HepG2 (cell line): ENCODE measurements around the gene RNASE8. TPM values are rescaled to one million over a fixed set of nuclear protein-coding genes. Genes with fewer than 3 reads are reported as not detected.

Experiments
- CENPBD1 ChIP-seq: sonication (generic); formaldehyde crosslinking; IDR thresholded peaks from 2 replicates; pipeline ENCODE4 v1.8.0; 2022; ENCODE audit warnings: missing genetic modification reagents, low read depth, mild to moderate bottlenecking, borderline replicate concordance
- FOXK1 ChIP-seq: sonication (generic); formaldehyde crosslinking; IDR thresholded peaks from 2 replicates; pipeline ENCODE4 v1.4.0; 2020; ENCODE audit warnings: low read depth, missing genetic modification reagents, borderline replicate concordance
- HIVEP1 ChIP-seq: sonication (generic); formaldehyde crosslinking; IDR thresholded peaks from 2 replicates; pipeline ENCODE4 v1.4.0; 2020; ENCODE audit warnings: mild to moderate bottlenecking, missing genetic modification reagents
- HMGXB4 ChIP-seq, 2 experiments: sonication (generic) in 1 of 2; formaldehyde crosslinking in 1 of 2; IDR thresholded peaks; 2 replicates each; pipeline versions ENCODE4 v1.4.0 to v1.6.1; 2018 to 2020; ENCODE audit warnings: missing genetic modification reagents in 2 of 2, borderline replicate concordance in 1 of 2, low read depth in 1 of 2, mild to moderate bottlenecking in 1 of 2, missing biosample characterization in 1 of 2
- IKZF5 ChIP-seq: IDR thresholded peaks from 2 replicates; pipeline ENCODE4 v1.6.1; 2018; ENCODE audit warnings: missing genetic modification reagents, mild to moderate bottlenecking, missing compliant biosample characterization
- MAFK ChIP-seq, 2 experiments: IDR thresholded peaks in 1 of 2; conservative IDR thresholded peaks in 1 of 2; 2 replicates each; pipeline ENCODE4 v1.6.1; 2011; ENCODE audit warnings: improper control_type of control experiment in 2 of 2, low read length in 2 of 2
- MAX ChIP-seq: IDR thresholded peaks from 2 replicates; pipeline ENCODE4 v1.6.1; 2012; ENCODE audit warnings: inconsistent platforms
- SALL1 ChIP-seq: sonication (generic); formaldehyde crosslinking; IDR thresholded peaks from 2 replicates; pipeline ENCODE4 v1.8.0; 2022; ENCODE audit warnings: mild to moderate bottlenecking, missing genetic modification reagents
- SALL2 ChIP-seq: sonication (generic); formaldehyde crosslinking; IDR thresholded peaks from 2 replicates; pipeline ENCODE4 v1.8.1; 2023; ENCODE audit warnings: mild to moderate bottlenecking, missing genetic modification reagents, inconsistent platforms
- SIN3A ChIP-seq: IDR thresholded peaks from 2 replicates; pipeline ENCODE4 v1.6.1; 2011; ENCODE audit warnings: low read depth, mild to moderate bottlenecking, control low read depth, low read length, borderline replicate concordance
- SSRP1 ChIP-seq: IDR thresholded peaks from 2 replicates; pipeline ENCODE4 v1.6.1; 2016; ENCODE audit warnings: control low read depth
- WIZ ChIP-seq: sonication (generic); formaldehyde crosslinking; IDR thresholded peaks from 2 replicates; pipeline ENCODE4 v1.5.1; 2020; ENCODE audit warnings: mild to moderate bottlenecking, missing genetic modification reagents
- ZBTB7A ChIP-seq: sonication (generic); formaldehyde crosslinking; IDR thresholded peaks from 2 replicates; pipeline ENCODE4 v1.8.0; 2022; ENCODE audit warnings: mild to moderate bottlenecking, missing genetic modification reagents
- ZMYM3 ChIP-seq: sonication (generic); formaldehyde crosslinking; IDR thresholded peaks from 2 replicates; pipeline ENCODE4 v1.5.1; 2020; ENCODE audit warnings: mild to moderate bottlenecking, missing genetic modification reagents
- ZNF44 ChIP-seq: sonication (generic); formaldehyde crosslinking; IDR thresholded peaks from 2 replicates; pipeline ENCODE4 v1.5.1; 2020; ENCODE audit warnings: mild to moderate bottlenecking, missing genetic modification reagents
- ZNF567 ChIP-seq: sonication (generic); formaldehyde crosslinking; IDR thresholded peaks from 2 replicates; pipeline ENCODE4 v1.8.1; 2023; ENCODE audit warnings: mild to moderate bottlenecking, missing genetic modification reagents, borderline replicate concordance
- ZNF720 ChIP-seq: sonication (generic); formaldehyde crosslinking; IDR thresholded peaks from 2 replicates; pipeline ENCODE4 v1.4.0; 2020; ENCODE audit warnings: missing genetic modification reagents
- ZNF772 ChIP-seq: sonication (generic); formaldehyde crosslinking; IDR thresholded peaks from 2 replicates; pipeline ENCODE4 v1.5.0; 2020; ENCODE audit warnings: mild to moderate bottlenecking, missing genetic modification reagents
- ZNF788 ChIP-seq: sonication (generic); formaldehyde crosslinking; IDR thresholded peaks from 2 replicates; pipeline ENCODE4 v1.5.0; 2020; ENCODE audit warnings: mild to moderate bottlenecking, missing genetic modification reagents, borderline replicate concordance
- polyA plus RNA-seq, 8 experiments: library from polyadenylated mRNA; depleted of rRNA in 3 of 8; stranded (reverse) in 7 of 8; unstranded in 1 of 8; fragments of >200 nt; fragmentation: Illumina TruSeq in 4 of 8; extraction: Trizol in 4 of 8; gene quantifications; 2 replicates each; pipeline versions ENCODE4 v1.2.1 to v1.2.3, GENCODE V29; 2011 to 2016; ENCODE audit warnings: low read depth in 4 of 8, missing spikeins in 1 of 8, mixed read lengths in 1 of 8; ENCODE audit not compliant: insufficient read depth in 1 of 8
- total RNA-seq, 5 experiments: library from RNA; depleted of rRNA; stranded (reverse); fragments of >200 nt; fragmentation: Illumina TruSeq; extraction: Trizol; gene quantifications; 2 replicates each; pipeline ENCODE4 v1.2.3, GENCODE V29; 2016; ENCODE audit warnings: low read depth in 1 of 5
- TF ChIP-seq, protein P1 (sequence below): sonication (generic); formaldehyde crosslinking; IDR thresholded peaks from 2 replicates; pipeline ENCODE4 v1.4.0; 2020; ENCODE audit warnings: missing genetic modification reagents
- TF ChIP-seq, protein P2 (sequence below): sonication (generic); formaldehyde crosslinking; conservative IDR thresholded peaks from 2 replicates; pipeline ENCODE4 v1.8.1; 2023; ENCODE audit warnings: missing genetic modification reagents

The RNASE8 gene
- total and polyA plus RNA-seq, 2 of the 13 experiments (the other 11 are each of a cell fraction or from before 2014, with no cell fraction given): not detected

DNA sequence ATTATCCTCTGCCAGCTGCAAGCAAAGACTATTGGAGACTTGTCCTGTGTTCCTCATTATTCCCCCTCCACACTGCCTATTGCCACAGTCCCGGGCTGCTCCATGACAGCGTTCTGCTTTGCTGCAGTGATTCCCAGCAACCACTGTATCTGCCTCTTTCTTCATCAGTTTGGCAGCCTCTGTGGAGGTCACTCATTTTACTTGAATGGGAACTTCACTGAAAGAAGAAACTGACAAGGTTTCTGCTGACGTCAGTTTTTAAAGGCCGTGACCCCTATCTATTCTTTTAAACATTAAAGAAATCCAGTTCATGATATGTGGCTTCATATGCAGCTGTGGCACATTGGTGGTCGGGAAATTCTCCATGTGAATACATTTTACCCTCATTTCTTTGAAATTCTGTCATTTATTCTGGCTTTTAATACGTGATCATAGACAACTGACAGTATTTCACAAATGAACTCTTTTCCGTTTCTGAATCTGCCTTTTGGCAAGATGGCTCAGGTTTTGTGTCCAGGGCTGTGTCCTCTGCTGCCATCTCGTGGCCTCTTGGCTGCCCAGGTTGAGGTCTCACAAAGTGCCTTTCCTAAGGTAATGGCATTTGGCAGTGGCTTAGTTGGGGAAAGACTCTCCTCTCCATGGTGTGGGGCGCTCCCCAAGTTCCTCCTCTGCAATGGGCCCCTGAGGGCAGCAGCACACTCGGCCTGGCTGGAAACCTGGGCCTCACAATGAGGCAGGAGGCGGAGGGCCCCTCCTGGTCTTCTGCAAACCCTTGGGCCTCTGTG lies 49.1 kb downstream of the RNASE8 start (continued):
- TF ChIP-seq, protein P1, sequence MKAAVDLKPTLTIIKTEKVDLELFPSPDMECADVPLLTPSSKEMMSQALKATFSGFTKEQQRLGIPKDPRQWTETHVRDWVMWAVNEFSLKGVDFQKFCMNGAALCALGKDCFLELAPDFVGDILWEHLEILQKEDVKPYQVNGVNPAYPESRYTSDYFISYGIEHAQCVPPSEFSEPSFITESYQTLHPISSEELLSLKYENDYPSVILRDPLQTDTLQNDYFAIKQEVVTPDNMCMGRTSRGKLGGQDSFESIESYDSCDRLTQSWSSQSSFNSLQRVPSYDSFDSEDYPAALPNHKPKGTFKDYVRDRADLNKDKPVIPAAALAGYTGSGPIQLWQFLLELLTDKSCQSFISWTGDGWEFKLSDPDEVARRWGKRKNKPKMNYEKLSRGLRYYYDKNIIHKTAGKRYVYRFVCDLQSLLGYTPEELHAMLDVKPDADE (CRISPR knock-in tag): no peak
- TF ChIP-seq SIN3A: peak; percentile 58; the same call in 1 of the 2 replicates
- TF ChIP-seq FOXK1 (CRISPR knock-in tag): no peak; the same call in 1 of the 2 replicates
- peak; percentile 74 for TF ChIP-seq SALL1 (CRISPR knock-in tag)
- no peak; the same call in 1 of the 2 replicates for TF ChIP-seq SSRP1 (CRISPR knock-in tag)
- TF ChIP-seq ZNF772: no peak; the same call in 1 of the 2 replicates
- TF ChIP-seq ZBTB7A (CRISPR knock-in tag): no peak
- 0 out of 2 replicates have a peak, but pooled peaks have one; percentile 57 for TF ChIP-seq ZMYM3 (CRISPR knock-in tag)
- peak; percentile 75 for TF ChIP-seq IKZF5 (CRISPR knock-in tag)
- TF ChIP-seq CENPBD1 (CRISPR knock-in tag): no peak
- TF ChIP-seq MAX: no peak
- TF ChIP-seq ZNF720 (CRISPR knock-in tag): no peak
- TF ChIP-seq ZNF788 (CRISPR knock-in tag): peak; percentile 52; the same call in 1 of the 2 replicates
- peak; percentile 92 to 97 for TF ChIP-seq HMGXB4 (CRISPR knock-in tag; IDR thresholded peaks at IDR 0.05; ENCODE audit: borderline replicate concordance in 1 of 2, low read depth in 1 of 2)
- 0 out of 2 replicates have a peak, but pooled peaks have one; percentile 84 for TF ChIP-seq ZNF567 (CRISPR knock-in tag)
- TF ChIP-seq, protein P2, sequence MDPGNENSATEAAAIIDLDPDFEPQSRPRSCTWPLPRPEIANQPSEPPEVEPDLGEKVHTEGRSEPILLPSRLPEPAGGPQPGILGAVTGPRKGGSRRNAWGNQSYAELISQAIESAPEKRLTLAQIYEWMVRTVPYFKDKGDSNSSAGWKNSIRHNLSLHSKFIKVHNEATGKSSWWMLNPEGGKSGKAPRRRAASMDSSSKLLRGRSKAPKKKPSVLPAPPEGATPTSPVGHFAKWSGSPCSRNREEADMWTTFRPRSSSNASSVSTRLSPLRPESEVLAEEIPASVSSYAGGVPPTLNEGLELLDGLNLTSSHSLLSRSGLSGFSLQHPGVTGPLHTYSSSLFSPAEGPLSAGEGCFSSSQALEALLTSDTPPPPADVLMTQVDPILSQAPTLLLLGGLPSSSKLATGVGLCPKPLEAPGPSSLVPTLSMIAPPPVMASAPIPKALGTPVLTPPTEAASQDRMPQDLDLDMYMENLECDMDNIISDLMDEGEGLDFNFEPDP: no peak
- peak; percentile 95 to 97 for TF ChIP-seq MAFK (conservative IDR thresholded peaks at IDR 0.05 in 1 of 2, IDR thresholded peaks at IDR 0.05 in 1 of 2; ENCODE audit: low read length in 2 of 2)
- TF ChIP-seq HIVEP1 (CRISPR knock-in tag): peak; percentile 70; the same call in 1 of the 2 replicates
- TF ChIP-seq SALL2 (CRISPR knock-in tag): no peak
- TF ChIP-seq WIZ: no peak
- TF ChIP-seq ZNF44 (CRISPR knock-in tag): no peak
